Vagina (tissue), 2 donors: Measurements from ENCODE around the gene FOXD1.

Experiments used
- POLR2A ChIP-seq, 2 donors: fragments of 450-650 bp; IDR thresholded peaks; one replicate each; pipeline ENCODE4 v1.6.1; 2017; ENCODE audit warnings: antibody characterized with exemption in 2 of 2, mild to moderate bottlenecking in 2 of 2, moderate library complexity in 2 of 2
- POLR2AphosphoS5 ChIP-seq, 2 donors: sonication (generic); formaldehyde crosslinking; IDR thresholded peaks; one replicate each; pipeline ENCODE4 v1.9.0; 2017; ENCODE audit warnings: antibody characterized with exemption in 2 of 2, mild to moderate bottlenecking in 2 of 2, low read depth in 1 of 2; ENCODE audit not compliant: insufficient read depth in 1 of 2
- TF ChIP-seq, protein P1 (sequence below), 3 experiments: fragments of 450-650 bp in 2 of 3; fragments of 200-600 bp in 1 of 3; sonication (generic) in 1 of 3; IDR thresholded peaks; one replicate each; pipeline ENCODE4 v1.5.1; 2017 to 2019; ENCODE audit warnings: antibody characterized with exemption in 3 of 3, mild to moderate bottlenecking in 2 of 3, moderate library complexity in 2 of 3

DNA sequence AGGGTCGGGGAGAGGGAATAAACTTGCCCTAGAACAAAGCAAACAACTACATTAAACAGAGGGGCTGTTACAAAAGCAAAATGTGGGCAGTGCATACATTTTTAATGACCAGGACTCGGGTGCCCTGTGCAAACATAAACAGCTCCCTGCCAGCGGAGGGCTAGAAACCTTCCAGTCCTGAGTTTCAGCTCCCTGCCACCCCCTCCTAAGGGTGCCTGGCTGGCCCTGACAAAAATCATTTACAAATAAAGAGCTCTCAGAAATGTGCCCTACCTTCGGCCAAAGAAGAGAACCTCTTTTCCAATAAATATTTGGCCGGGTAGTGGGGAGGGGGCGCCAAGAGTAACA is 29.5 kb downstream of the FOXD1 start:
- TF ChIP-seq POLR2AphosphoS5 (IDR thresholded peaks at IDR 0.05; ENCODE audit: insufficient read depth in 1 of 2, low read depth in 1 of 2) (no peak), POLR2A (IDR thresholded peaks at IDR 0.05) (no peak)
- TF ChIP-seq, protein P1, sequence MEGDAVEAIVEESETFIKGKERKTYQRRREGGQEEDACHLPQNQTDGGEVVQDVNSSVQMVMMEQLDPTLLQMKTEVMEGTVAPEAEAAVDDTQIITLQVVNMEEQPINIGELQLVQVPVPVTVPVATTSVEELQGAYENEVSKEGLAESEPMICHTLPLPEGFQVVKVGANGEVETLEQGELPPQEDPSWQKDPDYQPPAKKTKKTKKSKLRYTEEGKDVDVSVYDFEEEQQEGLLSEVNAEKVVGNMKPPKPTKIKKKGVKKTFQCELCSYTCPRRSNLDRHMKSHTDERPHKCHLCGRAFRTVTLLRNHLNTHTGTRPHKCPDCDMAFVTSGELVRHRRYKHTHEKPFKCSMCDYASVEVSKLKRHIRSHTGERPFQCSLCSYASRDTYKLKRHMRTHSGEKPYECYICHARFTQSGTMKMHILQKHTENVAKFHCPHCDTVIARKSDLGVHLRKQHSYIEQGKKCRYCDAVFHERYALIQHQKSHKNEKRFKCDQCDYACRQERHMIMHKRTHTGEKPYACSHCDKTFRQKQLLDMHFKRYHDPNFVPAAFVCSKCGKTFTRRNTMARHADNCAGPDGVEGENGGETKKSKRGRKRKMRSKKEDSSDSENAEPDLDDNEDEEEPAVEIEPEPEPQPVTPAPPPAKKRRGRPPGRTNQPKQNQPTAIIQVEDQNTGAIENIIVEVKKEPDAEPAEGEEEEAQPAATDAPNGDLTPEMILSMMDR (IDR thresholded peaks at IDR 0.05): no peak
